ENCODE measurements around the gene HDDC3.

The HDDC3 gene

GRCh38 chr15:90891346-90891949, 40.9 kb downstream of the HDDC3 start:
- DNase-seq (ENCODE audit: low spot score): no peak

- no peak for DNase-seq (ENCODE audit: low spot score)
Measured at GRCh38 chr15:90890839-90891238, 41.5 kb downstream of the HDDC3 start.

GRCh38 chr15:90889736-90890456, 42.5 kb downstream of the HDDC3 start:
- no peak for DNase-seq (ENCODE audit: low spot score)

GRCh38 chr15:90889313-90889730, 43.0 kb downstream of the HDDC3 start:
- DNase-seq (ENCODE audit: low spot score): no peak

GRCh38 chr15:90887037-90887481, 45.3 kb downstream of the HDDC3 start:
- no peak for DNase-seq (ENCODE audit: low spot score)

- no peak for DNase-seq (ENCODE audit: low spot score)
Measured at GRCh38 chr15:90886291-90886614, 46.1 kb downstream of the HDDC3 start.

- peak; percentile 85 for DNase-seq (ENCODE audit: low spot score)
Measured at GRCh38 chr15:90885432-90886290, 46.7 kb downstream of the HDDC3 start.

- no peak for DNase-seq (ENCODE audit: low spot score)
Measured at GRCh38 chr15:90884719-90885431, 47.5 kb downstream of the HDDC3 start.

GRCh38 chr15:90883976-90884718, 48.2 kb downstream of the HDDC3 start, which contains the start of gene FES:
Gene FES (plus strand): TSS chr15:90884504. CDS start chr15:90885046, 542 bp downstream.
- DNase-seq (ENCODE audit: low spot score): no peak

GRCh38 chr15:90883526-90883975, 48.8 kb downstream of the HDDC3 start:
- DNase-seq (ENCODE audit: low spot score): no peak

- DNase-seq (ENCODE audit: low spot score): no peak
Measured at GRCh38 chr15:90882781-90883525, 49.4 kb downstream of the HDDC3 start.

- no peak for DNase-seq (ENCODE audit: low spot score)
Measured at GRCh38 chr15:90881978-90882721, 50.2 kb downstream of the HDDC3 start.

GRCh38 chr15:90881181-90881977, 51.0 kb downstream of the HDDC3 start:
- no peak for DNase-seq (ENCODE audit: low spot score)

GRCh38 chr15:90880381-90881145, 51.8 kb downstream of the HDDC3 start:
- no peak for DNase-seq (ENCODE audit: low spot score)

All from activated CD4-positive, alpha-beta T cell treated with anti-CD3 and anti-CD28 coated beads, Interleukin-2, Interleukin-4, amounts not matched to agents 100 ng/mL and 50 ng/mL, durations not matched to agents 16 hours and 8 hours (primary cell).